Stimulated activated naive CD8-positive, alpha-beta T cell treated with anti-CD3 and anti-CD28 coated beads, Interleukin-15, Interleukin-2, amounts not matched to agents 100 U/mL and 50 U/mL, for 24 hours (primary cell): Measurements from ENCODE around the gene RBMY1J.
"Not testable (repeated sequence)": the region's sequence is repeated elsewhere in the genome, so short reads cannot be mapped to it uniquely, and the experiment has no call there.

Experiments used
- ATAC-seq: fragments of 150-1000 bp; cut with Tn5 transposase; one replicate; pipeline ENCODE4 v1.10.0; 2021
- DNase-seq: peaks from one replicate; pipeline ENCODE4 v3.0.0; 2021

Gene RBMY1J

GRCh38 chrY:22403110-22403509, at the start of gene RBMY1J:
Gene RBMY1J (plus strand): TSS chrY:22403410. CDS start chrY:22405448, 2,038 bp downstream.
- not testable (repeated sequence) for DNase-seq, ATAC-seq

GRCh38 chrY:22367416-22367815, 35.8 kb upstream of the RBMY1J start:
- ATAC-seq, result no peak
- no peak for DNase-seq

- ATAC-seq (no peak), DNase-seq (no peak)
Measured at GRCh38 chrY:22370623-22371022, 32.6 kb upstream of the RBMY1J start.

GRCh38 chrY:22373494-22373893, 29.7 kb upstream of the RBMY1J start:
- DNase-seq (no peak), ATAC-seq (no peak)

- ATAC-seq, DNase-seq: not testable (repeated sequence)
Measured at GRCh38 chrY:22444718-22445396, 41.6 kb downstream of the RBMY1J start.

GRCh38 chrY:22455522-22455921, 52.3 kb downstream of the RBMY1J start:
- not testable (repeated sequence) for ATAC-seq, DNase-seq

- not testable (repeated sequence) for DNase-seq, ATAC-seq
Measured at GRCh38 chrY:22461962-22462361, 58.8 kb downstream of the RBMY1J start.
